Uterus (tissue), 4 donors: ENCODE measurements around the gene EMC10. TPM values are rescaled to one million over a fixed set of nuclear protein-coding genes. Genes with fewer than 3 reads are reported as not detected.

Experiments
- DNase-seq, 2 donors: peaks; one replicate each; pipeline ENCODE4 v3.0.0-alpha.2; 2019 to 2020
- H3K27ac ChIP-seq, 2 donors: fragments of 200-600 bp; sonication (generic); 1 replicate in 1 of 2; 2 replicates in 1 of 2; pipeline ENCODE4 v1.5.1; 2016 to 2018
- H3K27me3 ChIP-seq, 2 donors: fragments of 200-600 bp; sonication (generic); one replicate each; pipeline ENCODE4 v1.5.1; 2018 to 2019; ENCODE audit warnings: control low read depth in 1 of 2
- H3K36me3 ChIP-seq, 2 donors: fragments of 200-600 bp; sonication (generic); one replicate each; pipeline ENCODE4 v1.5.1; 2019; ENCODE audit warnings: control low read depth in 1 of 2
- H3K4me1 ChIP-seq, 2 donors: fragments of 200-600 bp; sonication (generic); one replicate each; pipeline ENCODE4 v1.5.1; 2018 to 2019; ENCODE audit warnings: control low read depth in 1 of 2
- H3K4me3 ChIP-seq, 2 donors: fragments of 200-600 bp; sonication (generic); 1 replicate in 1 of 2; 2 replicates in 1 of 2; pipeline ENCODE4 v1.5.1; 2018 to 2019; ENCODE audit warnings: mild to moderate bottlenecking in 1 of 2
- H3K9me3 ChIP-seq, 2 donors: fragments of 200-600 bp; sonication (generic); one replicate each; pipeline ENCODE4 v1.5.1; 2019; ENCODE audit warnings: control low read depth in 1 of 2
- POLR2A ChIP-seq, 2 donors: fragments of 450-650 bp; IDR thresholded peaks; one replicate each; pipeline ENCODE4 v1.6.1; 2016; ENCODE audit warnings: antibody characterized with exemption in 2 of 2, mild to moderate bottlenecking in 1 of 2, moderate library complexity in 1 of 2
- intact Hi-C: fragments of 100-400 bp; cut with DNase I; formaldehyde crosslinking; loops from one replicate; pipeline ENCODE4 v1.15.1; 2023; ENCODE audit warnings: low total_unique reads
- total RNA-seq, 4 donors: library from RNA; depleted of rRNA in 3 of 4; stranded (reverse); fragments of >200 nt in 3 of 4; gene quantifications; one replicate each; pipeline versions ENCODE4 v1.1.0 to v1.2.4, GENCODE V29; 2014 to 2023
- TF ChIP-seq, protein P1 (sequence below), 4 experiments: fragments of 200-600 bp in 2 of 4; fragments of 450-650 bp in 2 of 4; sonication (generic) in 2 of 4; IDR thresholded peaks; one replicate each; pipeline ENCODE4 v1.5.1; 2016 to 2019; ENCODE audit warnings: antibody characterized with exemption in 4 of 4, mild to moderate bottlenecking in 2 of 4, moderate library complexity in 1 of 4
- donor health status: DM: yes; HTN: yes; CAD: no.

The EMC10 gene
- total RNA-seq, 4 donors from 2014 or later, result 30.5 to 121 (median 45.8) TPM

DNA sequence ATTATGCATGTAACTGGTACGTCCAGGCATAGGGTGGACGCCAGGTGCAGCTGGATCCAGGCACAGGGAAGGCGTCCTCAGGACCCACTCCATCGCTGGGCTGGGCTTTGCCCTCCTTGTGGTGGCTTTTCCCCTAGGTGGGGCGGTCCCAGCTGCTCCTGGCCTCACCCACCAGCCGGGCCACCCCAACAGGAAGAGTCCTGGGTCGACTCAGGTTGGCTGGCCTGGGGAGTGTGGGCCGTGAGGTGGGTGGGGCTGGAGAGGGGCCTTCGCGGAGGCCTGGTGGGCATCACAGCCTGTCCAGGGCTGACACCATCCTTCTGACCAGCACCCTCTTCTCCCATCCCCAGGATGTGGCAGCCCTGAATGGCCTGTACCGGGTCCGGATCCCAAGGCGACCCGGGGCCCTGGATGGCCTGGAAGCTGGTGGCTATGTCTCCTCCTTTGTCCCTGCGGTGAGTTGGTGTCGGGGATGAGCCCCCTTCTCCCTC, 3.5 kb downstream of the EMC10 start:
- Histone ChIP-seq H3K9me3 (no peaks in the 10 kb centered on the region), H3K27ac (no peak overlapping the region), H3K4me3 (no peak overlapping the region), H3K27me3 (no peaks in the 10 kb centered on the region), H3K36me3 (no peaks in the 10 kb centered on the region), H3K4me1 (peaks cover 0 to 10% of the 10 kb centered on the region in 2 donors)
- TF ChIP-seq POLR2A (IDR thresholded peaks at IDR 0.05), result no peak
- TF ChIP-seq, protein P1, sequence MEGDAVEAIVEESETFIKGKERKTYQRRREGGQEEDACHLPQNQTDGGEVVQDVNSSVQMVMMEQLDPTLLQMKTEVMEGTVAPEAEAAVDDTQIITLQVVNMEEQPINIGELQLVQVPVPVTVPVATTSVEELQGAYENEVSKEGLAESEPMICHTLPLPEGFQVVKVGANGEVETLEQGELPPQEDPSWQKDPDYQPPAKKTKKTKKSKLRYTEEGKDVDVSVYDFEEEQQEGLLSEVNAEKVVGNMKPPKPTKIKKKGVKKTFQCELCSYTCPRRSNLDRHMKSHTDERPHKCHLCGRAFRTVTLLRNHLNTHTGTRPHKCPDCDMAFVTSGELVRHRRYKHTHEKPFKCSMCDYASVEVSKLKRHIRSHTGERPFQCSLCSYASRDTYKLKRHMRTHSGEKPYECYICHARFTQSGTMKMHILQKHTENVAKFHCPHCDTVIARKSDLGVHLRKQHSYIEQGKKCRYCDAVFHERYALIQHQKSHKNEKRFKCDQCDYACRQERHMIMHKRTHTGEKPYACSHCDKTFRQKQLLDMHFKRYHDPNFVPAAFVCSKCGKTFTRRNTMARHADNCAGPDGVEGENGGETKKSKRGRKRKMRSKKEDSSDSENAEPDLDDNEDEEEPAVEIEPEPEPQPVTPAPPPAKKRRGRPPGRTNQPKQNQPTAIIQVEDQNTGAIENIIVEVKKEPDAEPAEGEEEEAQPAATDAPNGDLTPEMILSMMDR (IDR thresholded peaks at IDR 0.05), result no peak
- intact Hi-C loops, result no loop called here
- DNase-seq, result no peak

DNA sequence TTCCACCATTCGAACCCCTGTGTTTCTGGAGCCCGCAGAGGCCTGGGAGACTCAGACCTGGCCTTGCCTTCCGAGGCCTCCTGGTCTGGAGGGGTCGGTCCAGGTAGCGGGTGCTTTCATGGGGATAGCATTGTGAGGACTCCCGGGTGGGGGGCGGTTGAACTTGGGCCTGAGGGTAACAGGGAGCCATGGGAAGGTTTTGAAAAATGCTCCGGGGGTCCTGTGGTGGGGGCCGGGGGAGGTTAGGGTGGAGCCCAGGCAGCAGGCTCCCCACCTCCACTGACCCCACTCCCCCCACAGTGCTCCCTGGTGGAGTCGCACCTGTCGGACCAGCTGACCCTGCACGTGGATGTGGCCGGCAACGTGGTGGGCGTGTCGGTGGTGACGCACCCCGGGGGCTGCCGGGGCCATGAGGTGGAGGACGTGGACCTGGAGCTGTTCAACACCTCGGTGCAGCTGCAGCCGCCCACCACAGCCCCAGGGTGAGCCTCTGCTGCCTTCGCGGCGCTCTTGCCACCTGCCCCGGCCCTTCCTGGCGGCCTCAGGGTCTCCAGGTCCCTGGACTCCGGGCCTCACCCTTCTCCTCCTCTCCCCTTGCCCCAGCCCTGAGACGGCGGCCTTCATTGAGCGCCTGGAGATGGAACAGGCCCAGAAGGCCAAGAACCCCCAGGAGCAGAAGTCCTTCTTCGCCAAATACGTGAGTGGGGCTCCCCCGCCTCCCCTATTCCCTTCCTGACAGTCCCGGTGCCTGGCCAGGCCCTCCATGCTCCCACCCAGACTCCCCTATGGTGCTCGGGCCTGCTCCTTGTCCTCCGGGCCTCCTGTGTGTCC, 4.2 kb downstream of the EMC10 start:
- H3K36me3 ChIP-seq, result no peaks in the 10 kb centered on the region

DNA sequence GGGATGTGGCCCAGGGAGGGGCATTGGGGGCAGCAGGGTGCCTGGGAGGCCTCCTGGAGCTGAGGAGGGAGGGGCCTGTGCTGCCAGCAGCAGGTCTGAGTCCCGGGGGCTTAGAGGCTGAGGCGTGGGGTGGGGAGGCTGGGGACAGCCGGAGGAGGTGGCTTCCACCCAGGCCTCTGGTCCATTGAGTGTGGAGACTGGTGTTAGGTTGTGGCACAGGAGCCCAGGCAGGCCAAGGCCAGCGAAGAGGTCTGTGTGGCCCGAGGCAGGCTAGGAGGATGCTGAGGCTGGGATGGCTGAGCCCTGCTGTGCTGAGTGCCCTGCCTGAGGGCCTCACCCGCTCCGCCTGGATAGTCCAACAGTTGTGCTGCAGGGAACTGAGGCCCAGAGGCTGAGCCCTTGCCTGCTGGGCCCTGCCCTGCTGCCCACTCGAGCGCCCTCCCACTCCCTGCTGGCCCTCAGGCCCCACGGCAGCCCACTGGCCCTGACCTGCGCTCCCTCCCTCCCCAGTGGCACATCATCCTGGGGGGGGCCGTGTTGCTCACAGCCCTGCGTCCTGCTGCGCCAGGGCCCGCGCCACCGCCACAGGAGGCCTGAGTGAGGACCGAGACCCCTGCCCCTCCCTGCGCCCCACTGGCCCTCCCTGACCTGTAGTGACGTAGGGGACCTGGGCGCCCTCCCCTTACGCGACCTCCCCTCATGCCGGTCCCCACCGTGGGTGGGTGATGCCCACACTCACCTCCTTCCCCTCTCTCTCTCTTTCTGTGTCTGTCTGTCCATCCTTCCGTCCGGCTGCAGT, 5.2 kb downstream of the EMC10 start:
- no peaks in the 10 kb centered on the region for H3K9me3 ChIP-seq
- TF ChIP-seq, protein P1 (IDR thresholded peaks at IDR 0.05), result no peak
- TF ChIP-seq POLR2A (IDR thresholded peaks at IDR 0.05), result no peak
- H3K4me3 ChIP-seq, result no peak overlapping the region
- peaks cover 0 to 10% of the 10 kb centered on the region in 2 donors for H3K4me1 ChIP-seq
- intact Hi-C loops, result no loop called here
- no peak overlapping the region for H3K27ac ChIP-seq
- no peaks in the 10 kb centered on the region for H3K27me3 ChIP-seq
- H3K36me3 ChIP-seq, result no peaks in the 10 kb centered on the region
- no peak for DNase-seq

More for the DNA sequence above, 4.2 kb downstream of the EMC10 start:
- Histone ChIP-seq H3K27ac (no peak overlapping the region), H3K27me3 (no peaks in the 10 kb centered on the region), H3K4me3 (no peak overlapping the region), H3K9me3 (no peaks in the 10 kb centered on the region), H3K4me1 (peaks cover 0 to 10% of the 10 kb centered on the region in 2 donors)
- TF ChIP-seq, protein P1 (IDR thresholded peaks at IDR 0.05), result no peak
- no peak for TF ChIP-seq POLR2A (IDR thresholded peaks at IDR 0.05)
- intact Hi-C loops, result no loop called here
- DNase-seq, result no peak

DNA sequence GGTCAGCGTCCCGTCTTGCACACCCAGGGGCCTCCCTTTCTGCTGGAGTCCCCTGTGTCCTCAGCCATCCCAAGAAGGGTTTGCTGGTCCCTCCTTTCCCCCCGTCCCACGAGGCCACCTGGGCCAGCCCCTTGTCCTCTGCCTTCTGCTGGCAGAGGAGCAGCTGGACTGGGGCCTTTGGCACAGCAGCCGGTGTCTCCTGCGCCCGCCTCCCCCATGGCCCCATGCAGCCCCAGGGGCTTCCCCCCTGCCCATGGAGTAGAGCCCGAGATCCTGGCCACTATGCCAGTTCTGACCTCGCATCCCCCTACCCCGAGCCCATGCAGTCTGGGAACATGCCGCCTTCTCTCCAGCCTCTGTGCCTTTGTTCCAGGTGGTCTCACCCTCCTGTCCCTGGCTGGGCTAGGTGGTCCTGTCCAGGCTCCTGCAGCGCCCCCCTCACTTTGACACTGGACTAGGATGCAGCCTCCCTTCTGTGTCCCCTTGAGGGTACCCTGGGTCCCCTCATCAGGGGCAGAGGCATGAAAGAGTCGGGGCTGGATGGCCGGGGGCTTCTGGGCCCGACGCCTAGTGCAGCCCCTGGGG, 6.1 kb downstream of the EMC10 start:
- Histone ChIP-seq H3K27me3 (peaks cover 0 to 5% of the 10 kb centered on the region in 2 donors), H3K27ac (no peak overlapping the region), H3K4me1 (peaks cover 0 to 4% of the 10 kb centered on the region in 2 donors), H3K9me3 (no peaks in the 10 kb centered on the region), H3K4me3 (no peak overlapping the region), H3K36me3 (no peaks in the 10 kb centered on the region)
- TF ChIP-seq, protein P1 (IDR thresholded peaks at IDR 0.05), result no peak
- TF ChIP-seq POLR2A (IDR thresholded peaks at IDR 0.05), result no peak
- DNase-seq, result no peak
- intact Hi-C loops, result no loop called here
